TTC549 (cell line): ENCODE data around the gene ADARB2.
"Not testable (repeated sequence)": the region's sequence is repeated elsewhere in the genome, so short reads cannot be mapped to it uniquely, and the experiment has no call there.

Experiments
- FAIRE-seq: peaks from 2 replicates; lab custom pipeline; 2012; peaks lifted over from hg19 to GRCh38; lab: Jason Lieb, UNC

ADARB2 gene

GRCh38 chr10:1488970-1489548, 248.3 kb downstream of the ADARB2 start:
- FAIRE-seq, result no peak

- no peak for FAIRE-seq
Observed at GRCh38 chr10:1486841-1487687, 250.3 kb downstream of the ADARB2 start.

- no peak for FAIRE-seq
Observed at GRCh38 chr10:1485357-1485756, 252.0 kb downstream of the ADARB2 start.

GRCh38 chr10:1483826-1484225, 253.5 kb downstream of the ADARB2 start:
- FAIRE-seq, result no peak

GRCh38 chr10:1483246-1483645, 254.1 kb downstream of the ADARB2 start:
- no peak for FAIRE-seq

- FAIRE-seq, result no peak
Observed at GRCh38 chr10:1477578-1477977, 259.7 kb downstream of the ADARB2 start.

- no peak for FAIRE-seq
Observed at GRCh38 chr10:1476455-1476803, 260.9 kb downstream of the ADARB2 start.

GRCh38 chr10:1475771-1476454, 261.4 kb downstream of the ADARB2 start:
- FAIRE-seq, result no peak

GRCh38 chr10:1475098-1475591, 262.2 kb downstream of the ADARB2 start:
- FAIRE-seq, result no peak

GRCh38 chr10:1474376-1475097, 262.8 kb downstream of the ADARB2 start:
- FAIRE-seq, result no peak

GRCh38 chr10:1473874-1474273, 263.5 kb downstream of the ADARB2 start:
- no peak for FAIRE-seq

- FAIRE-seq, result no peak
Observed at GRCh38 chr10:1472178-1472958, 265.0 kb downstream of the ADARB2 start.

- no peak for FAIRE-seq
Observed at GRCh38 chr10:1468811-1469210, 268.5 kb downstream of the ADARB2 start.

GRCh38 chr10:1467334-1468076, 269.8 kb downstream of the ADARB2 start:
- no peak for FAIRE-seq

GRCh38 chr10:1465993-1466764, 271.1 kb downstream of the ADARB2 start:
- FAIRE-seq, result no peak

- no peak for FAIRE-seq
Observed at GRCh38 chr10:1465418-1465911, 271.9 kb downstream of the ADARB2 start.

GRCh38 chr10:1464881-1465417, 272.4 kb downstream of the ADARB2 start:
- no peak for FAIRE-seq

GRCh38 chr10:1463971-1464370, 273.4 kb downstream of the ADARB2 start:
- not testable (repeated sequence) for FAIRE-seq

GRCh38 chr10:1462994-1463633, 274.2 kb downstream of the ADARB2 start:
- FAIRE-seq, result no peak
